ENCODE measurements around the gene DLEC1. TPM values are rescaled to one million over a fixed set of nuclear protein-coding genes. Genes with fewer than 3 reads are reported as not detected.

DLEC1 gene
- total and polyA plus RNA-seq, 5 donors from 2014 or later, result 0.09 to 4.9 (median 0.64) TPM

DNA sequence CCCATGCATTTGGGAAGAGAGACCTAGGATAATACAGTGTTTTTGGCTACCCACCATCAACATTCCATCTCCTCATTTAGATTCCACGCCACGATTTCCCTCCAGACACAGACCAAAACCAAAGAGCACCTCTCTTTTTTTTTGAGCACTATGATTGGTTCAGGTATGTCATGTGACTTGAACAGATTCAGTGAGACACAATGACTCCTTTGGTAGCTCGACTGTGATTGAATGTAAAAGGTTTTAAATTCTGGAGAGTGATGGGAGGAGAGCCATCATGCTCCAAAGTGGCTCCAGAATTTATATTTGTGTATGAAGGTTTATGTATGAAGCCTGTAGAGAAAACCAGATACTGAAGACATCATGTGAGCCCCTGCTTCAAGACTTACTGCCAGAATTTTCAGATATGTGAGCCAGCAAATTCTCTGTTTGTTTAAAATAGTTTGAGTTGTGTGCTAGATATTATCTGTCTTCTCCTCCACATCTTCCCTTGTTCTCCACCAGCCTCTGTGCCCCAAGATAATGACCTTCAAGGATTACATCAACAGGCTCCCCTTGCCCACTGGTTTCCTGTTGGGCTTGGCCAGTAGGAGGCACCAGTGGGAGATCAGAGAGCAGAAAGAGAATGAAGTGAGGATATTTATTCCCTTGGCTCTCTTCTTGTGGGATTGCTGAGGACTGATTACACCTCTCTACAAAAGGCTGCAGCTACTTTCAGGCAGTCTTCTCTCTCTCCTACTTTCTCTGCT lies 111.9 kb downstream of the DLEC1 start:
- H3K4me3 Mint-ChIP-seq, result peak overlapping the region in 1 of 4 donors; percentile 7
- H3K27ac Mint-ChIP-seq, result peak overlapping the region; percentile 75 to 89 (median 86)
- Histone ChIP-seq H3K27me3 (ENCODE audit: control insufficient read depth, insufficient read depth, low read length) (no peaks in the 10 kb centered on the region), H3K36me3 (ENCODE audit: control insufficient read depth, insufficient read depth, low read length) (no peaks in the 10 kb centered on the region), H3K4me3 (ENCODE audit: low read depth, low read length) (no peak overlapping the region), H3K4me1 (ENCODE audit: control insufficient read depth, insufficient read depth, low read length, poor library complexity, severe bottlenecking) (peaks cover 12% of the 10 kb centered on the region), H3K9me3 (ENCODE audit: control insufficient read depth in 2 of 2, low read length in 2 of 2) (peaks cover 13% of the 10 kb centered on the region in 2 experiments), H3K27ac (ENCODE audit: insufficient read depth, low read length, poor library complexity, severe bottlenecking) (peak overlapping the region; percentile 43)
- H3K4me1 Mint-ChIP-seq, result peaks cover 12 to 36% (median 20%) of the 10 kb centered on the region in 4 donors
- no peaks in the 10 kb centered on the region for H3K27me3 Mint-ChIP-seq
- no peaks in the 10 kb centered on the region for H3K36me3 Mint-ChIP-seq
- peaks cover 0 to 12% (median 6%) of the 10 kb centered on the region in 7 donors for H3K9me3 Mint-ChIP-seq
- ATAC-seq (ENCODE audit: low read depth in 2 of 2) (no peak), DNase-seq (no peak)

DNA sequence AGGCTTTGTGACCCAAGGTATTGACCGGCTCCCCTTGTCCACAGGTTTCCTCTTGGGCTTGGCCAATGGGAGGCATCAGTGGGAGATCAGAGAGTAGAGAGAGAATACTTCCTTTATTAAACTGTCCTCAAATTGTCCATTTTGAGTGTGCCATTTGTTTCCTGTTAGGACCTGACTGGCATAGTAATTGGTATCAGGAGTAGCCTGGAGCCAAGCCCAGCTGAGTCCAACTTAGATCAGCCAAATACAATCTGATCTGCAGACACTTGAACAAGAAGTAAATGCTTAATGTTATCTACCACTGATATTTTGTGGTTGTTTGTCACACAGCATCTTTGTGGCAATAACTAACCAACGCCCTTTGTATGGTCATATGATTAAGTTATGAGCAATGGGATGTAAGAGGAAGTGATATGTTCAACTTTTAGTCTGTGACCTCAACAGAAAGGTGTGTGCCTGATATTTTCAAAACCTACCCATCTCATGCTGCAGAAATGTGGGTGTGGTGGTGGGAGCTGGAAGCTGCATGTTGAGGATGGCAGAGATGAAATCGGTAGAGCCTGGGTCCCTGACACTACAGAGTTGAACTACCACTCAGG lies 112.8 kb downstream of the DLEC1 start:
- H3K4me1 ChIP-seq (ENCODE audit: control insufficient read depth, insufficient read depth, low read length, poor library complexity, severe bottlenecking), result peaks cover 12% of the 10 kb centered on the region

GRCh38 chr3:38152609-38153008 lies 113.6 kb downstream of the DLEC1 start:
- no peaks in the 10 kb centered on the region for H3K36me3 Mint-ChIP-seq
- peak overlapping the region; percentile 34 to 76 (median 53) for H3K27ac Mint-ChIP-seq
- no peaks in the 10 kb centered on the region for H3K27me3 ChIP-seq (ENCODE audit: control insufficient read depth, insufficient read depth, low read length)
- peaks cover 0 to 4% (median 0%) of the 10 kb centered on the region in 7 donors for H3K9me3 Mint-ChIP-seq
- no peak for ATAC-seq (ENCODE audit: low read depth in 2 of 2)
- no peaks in the 10 kb centered on the region for H3K36me3 ChIP-seq (ENCODE audit: control insufficient read depth, insufficient read depth, low read length)
- no peak overlapping the region for H3K4me3 ChIP-seq (ENCODE audit: low read depth, low read length)
- no peaks in the 10 kb centered on the region for H3K27me3 Mint-ChIP-seq
- no peak for DNase-seq
- no peak overlapping the region for H3K4me3 Mint-ChIP-seq
- H3K4me1 ChIP-seq (ENCODE audit: control insufficient read depth, insufficient read depth, low read length, poor library complexity, severe bottlenecking), result peaks cover 12% of the 10 kb centered on the region
- H3K9me3 ChIP-seq (ENCODE audit: control insufficient read depth in 2 of 2, low read length in 2 of 2), result peaks cover 0 to under 1% of the 10 kb centered on the region in 2 experiments
- H3K27ac ChIP-seq (ENCODE audit: insufficient read depth, low read length, poor library complexity, severe bottlenecking), result no peak overlapping the region
- peaks cover 12 to 36% (median 19%) of the 10 kb centered on the region in 4 donors for H3K4me1 Mint-ChIP-seq

More for the DNA sequence above, 112.8 kb downstream of the DLEC1 start:
- DNase-seq, result peak in 2 of 3 donors; percentile 66 to 71
- peak; percentile 78 to 82 for ATAC-seq (ENCODE audit: low read depth in 2 of 2)
- peaks cover 0 to 5% (median 2%) of the 10 kb centered on the region in 7 donors for H3K9me3 Mint-ChIP-seq
- peak overlapping the region in 3 of 4 donors; percentile 24 to 80 (median 59) for H3K4me3 Mint-ChIP-seq
- H3K4me1 Mint-ChIP-seq, result peaks cover 12 to 36% (median 20%) of the 10 kb centered on the region in 4 donors
- Histone ChIP-seq H3K36me3 (ENCODE audit: control insufficient read depth, insufficient read depth, low read length) (no peaks in the 10 kb centered on the region), H3K27me3 (ENCODE audit: control insufficient read depth, insufficient read depth, low read length) (no peaks in the 10 kb centered on the region), H3K4me3 (ENCODE audit: low read depth, low read length) (peak overlapping the region; percentile 13), H3K27ac (ENCODE audit: insufficient read depth, low read length, poor library complexity, severe bottlenecking) (peak overlapping the region; percentile 43), H3K9me3 (ENCODE audit: control insufficient read depth in 2 of 2, low read length in 2 of 2) (peaks cover 5% of the 10 kb centered on the region in 2 experiments)
- no peaks in the 10 kb centered on the region for H3K36me3 Mint-ChIP-seq
- peak overlapping the region; percentile 75 to 89 (median 86) for H3K27ac Mint-ChIP-seq
- H3K27me3 Mint-ChIP-seq, result no peaks in the 10 kb centered on the region

- peaks cover 9 to 32% (median 16%) of the 10 kb centered on the region in 4 donors for H3K4me1 Mint-ChIP-seq
- H3K9me3 Mint-ChIP-seq, result peaks cover 0 to 4% (median 0%) of the 10 kb centered on the region in 7 donors
- Histone ChIP-seq H3K27me3 (ENCODE audit: control insufficient read depth, insufficient read depth, low read length) (no peaks in the 10 kb centered on the region), H3K27ac (ENCODE audit: insufficient read depth, low read length, poor library complexity, severe bottlenecking) (no peak overlapping the region), H3K9me3 (ENCODE audit: control insufficient read depth in 2 of 2, low read length in 2 of 2) (no peaks in the 10 kb centered on the region), H3K4me1 (ENCODE audit: control insufficient read depth, insufficient read depth, low read length, poor library complexity, severe bottlenecking) (peaks cover 12% of the 10 kb centered on the region), H3K36me3 (ENCODE audit: control insufficient read depth, insufficient read depth, low read length) (no peaks in the 10 kb centered on the region), H3K4me3 (ENCODE audit: low read depth, low read length) (no peak overlapping the region)
- DNase-seq, result no peak
- peak overlapping the region in 1 of 3 donors; percentile 76 for H3K27ac Mint-ChIP-seq
- ATAC-seq (ENCODE audit: low read depth in 2 of 2), result no peak
- no peak overlapping the region for H3K4me3 Mint-ChIP-seq
- H3K36me3 Mint-ChIP-seq, result no peaks in the 10 kb centered on the region
- no peaks in the 10 kb centered on the region for H3K27me3 Mint-ChIP-seq
Measured at GRCh38 chr3:38153221-38153620, 114.2 kb downstream of the DLEC1 start.

- Histone ChIP-seq H3K4me3 (ENCODE audit: low read depth, low read length) (no peak overlapping the region), H3K36me3 (ENCODE audit: control insufficient read depth, insufficient read depth, low read length) (no peaks in the 10 kb centered on the region), H3K9me3 (ENCODE audit: control insufficient read depth in 2 of 2, low read length in 2 of 2) (no peaks in the 10 kb centered on the region), H3K27ac (ENCODE audit: insufficient read depth, low read length, poor library complexity, severe bottlenecking) (no peak overlapping the region), H3K27me3 (ENCODE audit: control insufficient read depth, insufficient read depth, low read length) (no peaks in the 10 kb centered on the region), H3K4me1 (ENCODE audit: control insufficient read depth, insufficient read depth, low read length, poor library complexity, severe bottlenecking) (peaks cover 12% of the 10 kb centered on the region)
- peaks cover 0 to 4% (median 0%) of the 10 kb centered on the region in 7 donors for H3K9me3 Mint-ChIP-seq
- H3K27ac Mint-ChIP-seq, result no peak overlapping the region
- H3K4me1 Mint-ChIP-seq, result peaks cover 9 to 31% (median 16%) of the 10 kb centered on the region in 4 donors
- DNase-seq, result no peak
- no peak overlapping the region for H3K4me3 Mint-ChIP-seq
- no peaks in the 10 kb centered on the region for H3K27me3 Mint-ChIP-seq
- no peaks in the 10 kb centered on the region for H3K36me3 Mint-ChIP-seq
- ATAC-seq (ENCODE audit: low read depth in 2 of 2), result no peak
Measured at GRCh38 chr3:38154033-38154494, 115.1 kb downstream of the DLEC1 start.

- Mint-ChIP-seq H3K27me3 (no peaks in the 10 kb centered on the region), H3K4me1 (peaks cover 6 to 27% (median 14%) of the 10 kb centered on the region in 4 donors), H3K9me3 (peaks cover 0 to 4% (median 0%) of the 10 kb centered on the region in 7 donors), H3K36me3 (no peaks in the 10 kb centered on the region), H3K4me3 (no peak overlapping the region), H3K27ac (peak overlapping the region in 1 of 3 donors; percentile 36)
- H3K27me3 ChIP-seq (ENCODE audit: control insufficient read depth, insufficient read depth, low read length), result no peaks in the 10 kb centered on the region
- ATAC-seq (ENCODE audit: low read depth in 2 of 2) (no peak), DNase-seq (no peak)
- no peak overlapping the region for H3K27ac ChIP-seq (ENCODE audit: insufficient read depth, low read length, poor library complexity, severe bottlenecking)
- H3K36me3 ChIP-seq (ENCODE audit: control insufficient read depth, insufficient read depth, low read length), result no peaks in the 10 kb centered on the region
- H3K4me3 ChIP-seq (ENCODE audit: low read depth, low read length), result no peak overlapping the region
- H3K9me3 ChIP-seq (ENCODE audit: control insufficient read depth in 2 of 2, low read length in 2 of 2), result no peaks in the 10 kb centered on the region
- H3K4me1 ChIP-seq (ENCODE audit: control insufficient read depth, insufficient read depth, low read length, poor library complexity, severe bottlenecking), result peaks cover 12% of the 10 kb centered on the region
Measured at GRCh38 chr3:38154625-38155255, 115.7 kb downstream of the DLEC1 start.

- peaks cover 0 to 4% (median 0%) of the 10 kb centered on the region in 7 donors for H3K9me3 Mint-ChIP-seq
- H3K4me3 ChIP-seq (ENCODE audit: low read depth, low read length), result no peak overlapping the region
- ATAC-seq (ENCODE audit: low read depth in 2 of 2) (no peak), DNase-seq (no peak)
- no peak overlapping the region for H3K4me3 Mint-ChIP-seq
- no peaks in the 10 kb centered on the region for H3K36me3 ChIP-seq (ENCODE audit: control insufficient read depth, insufficient read depth, low read length)
- no peaks in the 10 kb centered on the region for H3K27me3 ChIP-seq (ENCODE audit: control insufficient read depth, insufficient read depth, low read length)
- peaks cover 6 to 23% (median 13%) of the 10 kb centered on the region in 4 donors for H3K4me1 Mint-ChIP-seq
- no peaks in the 10 kb centered on the region for H3K36me3 Mint-ChIP-seq
- peaks cover 12% of the 10 kb centered on the region for H3K4me1 ChIP-seq (ENCODE audit: control insufficient read depth, insufficient read depth, low read length, poor library complexity, severe bottlenecking)
- H3K9me3 ChIP-seq (ENCODE audit: control insufficient read depth in 2 of 2, low read length in 2 of 2), result no peaks in the 10 kb centered on the region
- H3K27ac Mint-ChIP-seq, result no peak overlapping the region
- H3K27ac ChIP-seq (ENCODE audit: insufficient read depth, low read length, poor library complexity, severe bottlenecking), result no peak overlapping the region
- H3K27me3 Mint-ChIP-seq, result no peaks in the 10 kb centered on the region
Measured at GRCh38 chr3:38155825-38156224, 116.8 kb downstream of the DLEC1 start.
